Measurements from ENCODE around the gene DCDC2B. TPM values are rescaled to one million over a fixed set of nuclear protein-coding genes. Genes with fewer than 3 reads are reported as not detected.

DCDC2B gene
- total RNA-seq, 4 donors from 2014 or later = not detected

DNA sequence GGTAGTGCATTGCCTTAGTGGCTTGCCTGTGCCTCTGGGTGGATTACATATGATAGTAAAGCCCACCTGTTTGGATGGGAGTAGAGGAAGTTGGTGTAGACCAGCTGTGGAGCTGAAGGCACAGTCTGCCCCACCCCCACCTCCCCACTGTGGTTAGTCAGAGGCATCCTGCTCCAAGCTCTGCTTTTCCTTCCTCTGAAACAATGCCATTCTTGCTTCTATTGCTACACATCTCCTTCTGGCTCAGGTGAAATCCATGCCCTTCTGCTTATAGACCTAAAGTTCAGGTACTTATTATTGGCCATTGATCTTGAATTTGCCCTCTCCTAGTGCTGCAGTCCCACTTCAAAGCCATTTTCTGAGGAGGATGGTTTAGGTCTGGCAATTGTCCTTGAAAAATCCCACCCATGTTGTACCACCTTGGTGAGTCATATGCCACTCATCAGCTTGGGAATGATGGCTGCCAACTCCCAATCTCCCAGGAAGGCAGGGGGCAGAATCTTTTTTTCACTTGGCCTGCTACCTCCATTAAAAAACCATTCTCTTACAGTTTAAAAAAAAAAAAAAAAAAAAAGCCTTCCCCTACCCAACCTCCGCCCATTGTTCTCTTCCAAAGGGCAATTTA lies 36.2 kb upstream of the DCDC2B start:
- Histone ChIP-seq H3K27me3 (no peaks in the 10 kb centered on the region), H3K27ac (no peak overlapping the region), H3K4me3 (no peak overlapping the region), H3K4me1 (no peaks in the 10 kb centered on the region), H3K9me3 (no peaks in the 10 kb centered on the region), H3K36me3 (peaks cover 0 to 36% (median 15%) of the 10 kb centered on the region in 4 donors)
- intact Hi-C loops (cut with DNase I; ENCODE audit: low total_unique reads) = no loop called here
- TF ChIP-seq EP300 (IDR thresholded peaks at IDR 0.05; ENCODE audit: low read depth) (no peak), POLR2AphosphoS5 (IDR thresholded peaks at IDR 0.05) (no peak), POLR2A (IDR thresholded peaks at IDR 0.05) (no peak)
- TF ChIP-seq, protein P1, sequence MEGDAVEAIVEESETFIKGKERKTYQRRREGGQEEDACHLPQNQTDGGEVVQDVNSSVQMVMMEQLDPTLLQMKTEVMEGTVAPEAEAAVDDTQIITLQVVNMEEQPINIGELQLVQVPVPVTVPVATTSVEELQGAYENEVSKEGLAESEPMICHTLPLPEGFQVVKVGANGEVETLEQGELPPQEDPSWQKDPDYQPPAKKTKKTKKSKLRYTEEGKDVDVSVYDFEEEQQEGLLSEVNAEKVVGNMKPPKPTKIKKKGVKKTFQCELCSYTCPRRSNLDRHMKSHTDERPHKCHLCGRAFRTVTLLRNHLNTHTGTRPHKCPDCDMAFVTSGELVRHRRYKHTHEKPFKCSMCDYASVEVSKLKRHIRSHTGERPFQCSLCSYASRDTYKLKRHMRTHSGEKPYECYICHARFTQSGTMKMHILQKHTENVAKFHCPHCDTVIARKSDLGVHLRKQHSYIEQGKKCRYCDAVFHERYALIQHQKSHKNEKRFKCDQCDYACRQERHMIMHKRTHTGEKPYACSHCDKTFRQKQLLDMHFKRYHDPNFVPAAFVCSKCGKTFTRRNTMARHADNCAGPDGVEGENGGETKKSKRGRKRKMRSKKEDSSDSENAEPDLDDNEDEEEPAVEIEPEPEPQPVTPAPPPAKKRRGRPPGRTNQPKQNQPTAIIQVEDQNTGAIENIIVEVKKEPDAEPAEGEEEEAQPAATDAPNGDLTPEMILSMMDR (IDR thresholded peaks at IDR 0.05) = no peak
- no peak for DNase-seq
- in situ Hi-C loops (cut with MboI; ENCODE audit: low pct_ligation_motif_present in 1 of 4, low pct_unique_long_range_greater_than_20kb in 1 of 4, low sequenced_read_pairs in 3 of 4) = no loop called here
- WGBS, 2 donors (ENCODE audit: low coverage in 1 of 2) = 91 to 100% methylated on average over 1 of the region's 1 CpG

DNA sequence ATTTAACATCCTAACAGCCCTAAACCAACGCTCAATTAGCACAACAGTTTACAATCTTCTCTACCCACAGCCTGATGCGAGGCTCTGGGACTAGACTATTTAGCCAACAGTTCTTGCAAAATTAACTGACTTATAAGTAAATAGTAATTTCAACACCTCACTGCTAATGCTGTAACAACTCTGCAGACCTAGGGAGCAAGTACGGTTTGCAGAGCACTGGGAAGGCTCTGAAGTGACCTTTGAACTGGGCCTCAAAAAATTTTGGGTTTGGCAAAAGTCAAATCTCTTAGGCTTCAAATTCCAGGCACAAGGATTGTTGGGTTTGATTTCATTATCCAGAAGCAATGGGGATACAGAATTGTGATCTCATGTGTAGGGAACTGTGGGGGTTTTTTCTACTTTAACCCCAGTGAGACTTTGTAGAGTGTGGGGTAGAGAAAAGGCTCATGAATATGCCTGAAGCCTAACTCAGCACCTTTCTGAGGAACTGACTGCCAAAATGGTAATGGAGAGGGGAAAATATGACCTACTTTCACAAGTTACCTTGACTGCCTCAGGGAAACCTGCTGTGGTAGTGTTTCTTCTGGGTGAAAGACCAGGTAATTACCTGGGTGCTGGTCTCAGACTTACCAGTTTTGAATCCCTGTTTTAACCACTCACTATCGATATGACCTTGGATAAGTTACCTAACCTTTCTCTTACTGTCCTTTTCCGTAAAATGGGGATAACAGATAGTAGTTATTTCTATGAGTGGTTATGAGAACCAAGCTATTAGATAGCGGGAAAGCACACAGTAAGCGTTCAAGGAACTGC lies 30.3 kb upstream of the DCDC2B start:
- 83 to 88% methylated on average over 5 to 7 of the region's 7 CpGs for WGBS, 2 donors (ENCODE audit: low coverage in 1 of 2)
- H3K27ac ChIP-seq = peak overlapping the region; percentile 94 to 98 (median 96)
- no peak for DNase-seq
- in situ Hi-C loops (cut with MboI; ENCODE audit: low pct_ligation_motif_present in 1 of 4, low pct_unique_long_range_greater_than_20kb in 1 of 4, low sequenced_read_pairs in 3 of 4) = no loop called here
- no peaks in the 10 kb centered on the region for H3K9me3 ChIP-seq
- H3K4me3 ChIP-seq = peak overlapping the region in 3 of 4 donors; percentile 55 to 82 (median 73)
- peaks cover 12 to 38% (median 32%) of the 10 kb centered on the region in 4 donors for H3K4me1 ChIP-seq
- intact Hi-C loops (cut with DNase I; ENCODE audit: low total_unique reads) = no loop called here
- TF ChIP-seq POLR2A (IDR thresholded peaks at IDR 0.05) (no peak), POLR2AphosphoS5 (IDR thresholded peaks at IDR 0.05) (no peak), EP300 (IDR thresholded peaks at IDR 0.05; ENCODE audit: low read depth) (no peak)
- TF ChIP-seq, protein P1 (IDR thresholded peaks at IDR 0.05) = no peak
- no peaks in the 10 kb centered on the region for H3K36me3 ChIP-seq
- H3K27me3 ChIP-seq = no peaks in the 10 kb centered on the region

DNA sequence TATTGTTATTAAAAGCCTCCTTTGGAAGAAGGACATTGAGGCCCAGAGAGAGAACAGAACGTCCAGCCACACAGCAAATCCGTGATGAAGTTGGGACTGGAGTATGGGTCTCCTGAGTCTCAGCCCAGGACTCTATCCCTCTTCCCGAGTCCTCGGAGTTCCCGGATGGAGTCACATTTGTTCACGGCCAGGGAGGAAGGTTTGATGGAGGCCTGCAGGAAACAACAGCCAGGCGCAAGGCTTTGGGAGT lies 29.8 kb upstream of the DCDC2B start:
- H3K9me3 ChIP-seq = no peaks in the 10 kb centered on the region
- H3K4me1 ChIP-seq = peaks cover 12 to 43% (median 35%) of the 10 kb centered on the region in 4 donors
- H3K4me3 ChIP-seq = peak overlapping the region in 3 of 4 donors; percentile 55 to 82 (median 73)
- in situ Hi-C loops (cut with MboI; ENCODE audit: low pct_ligation_motif_present in 1 of 4, low pct_unique_long_range_greater_than_20kb in 1 of 4, low sequenced_read_pairs in 3 of 4) (no loop called here), intact Hi-C loops (cut with DNase I; ENCODE audit: low total_unique reads) (no loop called here)
- 15 to 20% methylated on average over 5 to 7 of the region's 7 CpGs for WGBS, 2 donors (ENCODE audit: low coverage in 1 of 2)
- peaks cover 0 to 4% (median 1%) of the 10 kb centered on the region in 4 donors for H3K36me3 ChIP-seq
- no peak for DNase-seq
- peak overlapping the region; percentile 94 to 98 (median 96) for H3K27ac ChIP-seq
- H3K27me3 ChIP-seq = no peaks in the 10 kb centered on the region
- TF ChIP-seq POLR2A (IDR thresholded peaks at IDR 0.05) (no peak), EP300 (IDR thresholded peaks at IDR 0.05; ENCODE audit: low read depth) (no peak), POLR2AphosphoS5 (IDR thresholded peaks at IDR 0.05) (no peak)
- TF ChIP-seq, protein P1 (IDR thresholded peaks at IDR 0.05) = no peak

DNA sequence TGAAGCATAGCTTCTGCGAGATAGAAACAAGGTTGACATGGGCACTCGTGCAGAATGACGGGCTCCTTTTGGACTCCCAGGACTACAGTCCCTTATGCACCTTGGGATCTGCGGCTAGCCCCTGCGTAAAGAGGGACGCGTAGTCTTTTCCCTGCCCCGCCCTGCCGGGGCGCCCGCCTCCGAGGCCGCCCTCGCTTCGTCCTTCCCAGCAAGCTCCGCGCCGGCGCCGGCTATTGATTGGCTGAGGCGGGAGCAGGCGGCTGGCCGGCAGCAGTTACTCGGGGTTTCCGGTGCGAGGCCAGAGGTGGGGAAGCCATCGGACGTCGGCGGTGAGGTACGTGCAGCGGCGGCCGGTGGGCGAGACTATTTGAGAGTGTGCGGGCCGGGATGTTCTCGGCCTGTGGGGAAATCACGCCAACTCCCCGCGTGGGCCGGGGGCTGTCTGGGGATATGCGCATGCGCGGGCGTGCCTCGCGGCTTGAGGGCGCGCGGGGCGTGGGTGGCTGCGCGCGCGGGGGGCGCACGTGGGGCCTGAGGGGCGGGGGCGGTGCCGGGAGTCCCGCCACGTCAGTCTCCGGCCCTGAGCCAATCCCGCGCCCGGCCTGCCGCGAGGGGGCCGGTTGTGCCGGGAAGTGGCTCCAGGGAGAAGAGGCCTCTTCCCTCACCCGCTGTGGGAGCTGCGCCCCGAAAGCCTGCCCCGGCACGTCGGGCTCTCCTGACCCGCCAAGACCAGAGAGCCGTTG lies 29.3 kb upstream of the DCDC2B start, which contains the start of gene TXLNA:
Gene TXLNA, plus strand, starts transcription at position 233 of the 743 bp plus-strand sequence. CDS start 671 bp downstream, outside the sequence.
- Histone ChIP-seq H3K9me3 (no peaks in the 10 kb centered on the region), H3K36me3 (peaks cover 0 to 9% (median 3%) of the 10 kb centered on the region in 4 donors), H3K4me1 (peaks cover 12 to 47% (median 38%) of the 10 kb centered on the region in 4 donors), H3K27ac (peak within 1 kb of the TSS; percentile 94 to 98 (median 96)), H3K27me3 (no peaks in the 10 kb centered on the region), H3K4me3 (peak within 1 kb of the TSS; percentile 55 to 82 (median 74))
- 0% methylated on average over 36 of the region's 79 CpGs; no CpG with 5 or more reads in 1 of the 2 donors for WGBS, 2 donors (ENCODE audit: low coverage in 1 of 2)
- in situ Hi-C loops (cut with MboI; ENCODE audit: low pct_ligation_motif_present in 1 of 4, low pct_unique_long_range_greater_than_20kb in 1 of 4, low sequenced_read_pairs in 3 of 4) = no loop called here
- DNase-seq = peak; percentile 96
- intact Hi-C loops (cut with DNase I; ENCODE audit: low total_unique reads) = no loop called here
- TF ChIP-seq EP300 (IDR thresholded peaks at IDR 0.05; ENCODE audit: low read depth) = no peak
- peak; percentile 71 to 81 (median 74) for TF ChIP-seq POLR2AphosphoS5 (IDR thresholded peaks at IDR 0.05)
- TF ChIP-seq POLR2A (IDR thresholded peaks at IDR 0.05) = peak; percentile 59
- TF ChIP-seq, protein P1 (IDR thresholded peaks at IDR 0.05) = peak in 1 of 5 experiments; percentile 9
